ENCODE measurements around the gene SLFN11. TPM values are rescaled to one million over a fixed set of nuclear protein-coding genes. Genes with fewer than 3 reads are reported as not detected.

Gene SLFN11, protein sequence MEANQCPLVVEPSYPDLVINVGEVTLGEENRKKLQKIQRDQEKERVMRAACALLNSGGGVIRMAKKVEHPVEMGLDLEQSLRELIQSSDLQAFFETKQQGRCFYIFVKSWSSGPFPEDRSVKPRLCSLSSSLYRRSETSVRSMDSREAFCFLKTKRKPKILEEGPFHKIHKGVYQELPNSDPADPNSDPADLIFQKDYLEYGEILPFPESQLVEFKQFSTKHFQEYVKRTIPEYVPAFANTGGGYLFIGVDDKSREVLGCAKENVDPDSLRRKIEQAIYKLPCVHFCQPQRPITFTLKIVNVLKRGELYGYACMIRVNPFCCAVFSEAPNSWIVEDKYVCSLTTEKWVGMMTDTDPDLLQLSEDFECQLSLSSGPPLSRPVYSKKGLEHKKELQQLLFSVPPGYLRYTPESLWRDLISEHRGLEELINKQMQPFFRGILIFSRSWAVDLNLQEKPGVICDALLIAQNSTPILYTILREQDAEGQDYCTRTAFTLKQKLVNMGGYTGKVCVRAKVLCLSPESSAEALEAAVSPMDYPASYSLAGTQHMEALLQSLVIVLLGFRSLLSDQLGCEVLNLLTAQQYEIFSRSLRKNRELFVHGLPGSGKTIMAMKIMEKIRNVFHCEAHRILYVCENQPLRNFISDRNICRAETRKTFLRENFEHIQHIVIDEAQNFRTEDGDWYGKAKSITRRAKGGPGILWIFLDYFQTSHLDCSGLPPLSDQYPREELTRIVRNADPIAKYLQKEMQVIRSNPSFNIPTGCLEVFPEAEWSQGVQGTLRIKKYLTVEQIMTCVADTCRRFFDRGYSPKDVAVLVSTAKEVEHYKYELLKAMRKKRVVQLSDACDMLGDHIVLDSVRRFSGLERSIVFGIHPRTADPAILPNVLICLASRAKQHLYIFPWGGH
- 57.8 and 227 TPM in 2 replicates for total RNA-seq

DNA sequence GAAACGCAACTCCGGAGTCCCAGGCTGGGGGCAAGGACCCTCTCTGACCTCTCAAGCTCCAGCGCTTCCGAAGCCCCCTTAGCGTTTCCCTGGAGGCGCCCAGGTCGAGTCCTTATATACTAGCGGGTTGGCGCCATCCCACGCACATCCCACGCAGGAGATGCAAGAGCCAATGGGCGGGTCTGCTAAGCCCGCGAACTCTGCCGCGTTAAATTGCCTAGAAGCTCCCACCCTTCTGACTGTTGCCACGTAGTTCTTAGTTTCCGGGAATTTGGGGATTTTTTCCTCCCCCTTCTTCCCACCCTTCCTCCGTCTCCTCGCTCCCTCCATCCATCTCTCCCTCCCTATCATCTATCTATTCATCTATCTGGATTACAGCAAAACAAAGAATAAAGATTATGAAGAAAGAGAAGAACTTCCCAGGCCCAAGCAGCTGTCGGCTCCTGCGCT lies at the start of gene SLFN11:
Gene SLFN11 (minus strand): TSS at position 88 of the 450 bp plus-strand sequence. CDS start 9,814 bp downstream, outside the sequence.

Other genes starting within 250 kb of the SLFN11 start
- 24.2 and 35.4 TPM in 2 replicates for gene NLE1, start 231.3 kb downstream of the SLFN11 start, total RNA-seq
- gene UNC45B, start 225.8 kb downstream of the SLFN11 start, total RNA-seq: not detected in 2 replicates
- not detected in 2 replicates for gene SLC35G3, start 179.2 kb downstream of the SLFN11 start, total RNA-seq
- gene SLFN5, start 130.5 kb downstream of the SLFN11 start, total RNA-seq: 27.6 and 91.5 TPM in 2 replicates
- 23.4 and 86.5 TPM in 2 replicates for gene SLFN12, start 58.9 kb upstream of the SLFN11 start, total RNA-seq
- 1.3 and 5.8 TPM in 2 replicates for gene SLFN13, start 75.1 kb upstream of the SLFN11 start, total RNA-seq
- gene SLFN12L, start 164.1 kb upstream of the SLFN11 start, total RNA-seq: 0.15 TPM in 1 of 2 replicates, not detected in the other
- not detected in 2 replicates for gene SLFN14, start 187.2 kb upstream of the SLFN11 start, total RNA-seq
- 2.3 and 2.6 TPM in 2 replicates for gene PEX12, start 204.9 kb upstream of the SLFN11 start, total RNA-seq
- 83.5 and 84.5 TPM in 2 replicates for gene AP2B1, start 213.7 kb upstream of the SLFN11 start, total RNA-seq

Measured in epithelial cell of umbilical artery (primary cell).